Ammon's horn (tissue), 1 donor: ENCODE data around the gene SLC45A2.
"Not testable (repeated sequence)": the region's sequence is repeated elsewhere in the genome, so short reads cannot be mapped to it uniquely, and the experiment has no call there.

ENCODE experiments used
- DNase-seq: peaks from one replicate; pipeline ENCODE4 v3.0.0-alpha.2; 2016; ENCODE audit warnings: low spot score

The SLC45A2 gene

GRCh38 chr5:33925278-33925677, 59.2 kb downstream of the SLC45A2 start:
- DNase-seq = no peak

GRCh38 chr5:33921002-33921401, 63.5 kb downstream of the SLC45A2 start:
- no peak for DNase-seq

- not testable (repeated sequence) for DNase-seq
Measured at GRCh38 chr5:33914844-33915243, 69.6 kb downstream of the SLC45A2 start.

GRCh38 chr5:33906248-33906647, 78.2 kb downstream of the SLC45A2 start:
- DNase-seq = not testable (repeated sequence)

- no peak for DNase-seq
Measured at GRCh38 chr5:33905381-33905780, 79.1 kb downstream of the SLC45A2 start.

- no peak for DNase-seq
Measured at GRCh38 chr5:33903118-33903517, 81.4 kb downstream of the SLC45A2 start.

GRCh38 chr5:33901156-33901555, 83.3 kb downstream of the SLC45A2 start:
- DNase-seq = no peak
